A549 (cell line): Measurements from ENCODE around the gene ARHGAP35. TPM values are rescaled to one million over a fixed set of nuclear protein-coding genes. Genes with fewer than 3 reads are reported as not detected.
"Not testable (repeated sequence)": the region's sequence is repeated elsewhere in the genome, so short reads cannot be mapped to it uniquely, and the experiment has no call there.

ENCODE experiments used
- ATAC-seq, 2 experiments: fragments of 200-7000 bp in 1 of 2; fragments of >200 bp in 1 of 2; cut with Nextera tagmentation in 1 of 2; cut with Tn5 transposase in 1 of 2; 3 replicates each; pipeline versions ENCODE4 v1.8.0 to v1.9.1; 2018 to 2020; ENCODE audit warnings: mild to moderate bottlenecking in 1 of 2, moderate library complexity in 1 of 2
- CTCF ChIA-PET: fragments of 300-600 bp; sonication (Branson Sonifier 250); formaldehyde crosslinking; extraction: SDS; loops from one replicate; lab custom pipeline; 2021; ENCODE audit warnings: antibody characterized with exemption, inconsistent platforms; lab: Yijun Ruan, JAX
- POLR2A ChIA-PET: fragments of 350-600 bp; formaldehyde crosslinking; extraction: SDS; loops from one replicate; lab custom pipeline; 2021; ENCODE audit warnings: antibody characterized with exemption, inconsistent platforms; lab: Yijun Ruan, JAX
- DNase-seq, 2 experiments: peaks; one replicate each; pipeline versions ENCODE4 v3.0.0 to v3.0.0-alpha.2; 2011 to 2016; ENCODE audit warnings: low read depth in 1 of 2, low spot score in 1 of 2
- FAIRE-seq: peaks from 2 replicates; lab custom pipeline; 2011; peaks lifted over from hg19 to GRCh38; lab: Jason Lieb, UNC
- H3K27ac ChIP-seq, 2 experiments: fragments of >200 bp; sonication (Bioruptor Twin); formaldehyde crosslinking; 3 replicates each; pipeline ENCODE4 v1.5.1; 2016 to 2017
- H3K4me1 ChIP-seq: fragments of >200 bp; sonication (Bioruptor Twin); formaldehyde crosslinking; 3 replicates; pipeline ENCODE4 v1.6.1; 2016
- H3K4me2 ChIP-seq: fragments of >200 bp; sonication (Bioruptor Twin); formaldehyde crosslinking; 3 replicates; pipeline ENCODE4 v1.6.1; 2016
- H3K4me3 ChIP-seq: fragments of >200 bp; sonication (Bioruptor Twin); formaldehyde crosslinking; 3 replicates; pipeline ENCODE4 v1.5.1; 2016
- H3K9me3 ChIP-seq: fragments of >200 bp; sonication (Bioruptor Twin); formaldehyde crosslinking; 3 replicates; pipeline ENCODE4 v1.6.1; 2016
- BHLHE40 ChIP-seq: IDR thresholded peaks from 2 replicates; pipeline ENCODE4 v1.6.1; 2012; ENCODE audit warnings: low read depth, low read length, inconsistent platforms
- CBX8 ChIP-seq: fragments of 200-600 bp; sonication (generic); IDR thresholded peaks from 2 replicates; pipeline ENCODE4 v1.6.1; 2016
- EHMT2 ChIP-seq: fragments of 200-600 bp; sonication (generic); IDR thresholded peaks from 2 replicates; pipeline ENCODE4 v1.6.1; 2016; ENCODE audit warnings: antibody characterized with exemption, low read depth, mild to moderate bottlenecking, moderate library complexity
- ELK1 ChIP-seq: fragments of 150-350 bp; IDR thresholded peaks from 2 replicates; pipeline ENCODE4 v1.6.1; 2014; ENCODE audit warnings: low read depth, mild to moderate bottlenecking, low read length
- HEYL ChIP-seq: fragments of 250-450 bp; sonication (Bioruptor Pico); IDR thresholded peaks from 2 replicates; pipeline ENCODE4 v1.8.0; 2021; ENCODE audit warnings: mild to moderate bottlenecking, moderate library complexity
- HOXA7 ChIP-seq: fragments of 250-450 bp; sonication (Bioruptor Pico); IDR thresholded peaks from 2 replicates; pipeline ENCODE4 v1.5.0; 2020; ENCODE audit warnings: mild to moderate bottlenecking, moderate library complexity
- HOXB13 ChIP-seq: fragments of 250-450 bp; sonication (Bioruptor Pico); IDR thresholded peaks from 2 replicates; pipeline ENCODE4 v1.5.0; 2020; ENCODE audit warnings: low read depth, mild to moderate bottlenecking, moderate library complexity
- HOXB5 ChIP-seq: fragments of 250-450 bp; sonication (Bioruptor Pico); IDR thresholded peaks from 2 replicates; pipeline ENCODE4 v1.5.0; 2020; ENCODE audit warnings: mild to moderate bottlenecking, moderate library complexity
- KDM5A ChIP-seq: fragments of 200-600 bp; sonication (generic); IDR thresholded peaks from 2 replicates; pipeline ENCODE4 v1.6.1; 2016; ENCODE audit warnings: antibody characterized with exemption, mild to moderate bottlenecking
- POLR2AphosphoS2 ChIP-seq: conservative IDR thresholded peaks from 2 replicates; pipeline ENCODE4 v1.6.1; 2012; ENCODE audit warnings: low read length, improper control_type of control experiment, inconsistent platforms
- RARB ChIP-seq: fragments of 250-450 bp; sonication (Bioruptor Pico); IDR thresholded peaks from 2 replicates; pipeline ENCODE4 v1.8.0; 2021; ENCODE audit warnings: mild to moderate bottlenecking, moderate library complexity
- RNF2 ChIP-seq: fragments of 200-600 bp; sonication (generic); IDR thresholded peaks from 2 replicates; pipeline ENCODE4 v1.6.1; 2016; ENCODE audit warnings: low read depth, mild to moderate bottlenecking, antibody characterized with exemption, moderate library complexity, borderline replicate concordance
- TP53 ChIP-seq: fragments of 250-450 bp; sonication (Bioruptor Pico); IDR thresholded peaks from 2 replicates; pipeline ENCODE4 v1.5.0; 2021; ENCODE audit warnings: mild to moderate bottlenecking, moderate library complexity
- ZSCAN20 ChIP-seq: fragments of 250-450 bp; sonication (Bioruptor Pico); IDR thresholded peaks from 2 replicates; pipeline ENCODE4 v1.8.0; 2022; ENCODE audit warnings: mild to moderate bottlenecking, moderate library complexity
- WGBS: methylation state at CpG from one replicate; pipeline ENCODE4 v1.1.6; 2017; ENCODE audit errors: missing lambda C conversion rate; 5-methylcytosine and 5-hydroxymethylcytosine counted together
- polyA plus RNA-seq, 4 experiments: library from polyadenylated mRNA; depleted of rRNA in 3 of 4; stranded (reverse); fragments of >200 nt; fragmentation: RNase III in 1 of 4; extraction: RNeasy Plus Mini Kit Qiagen cat#74134 plus additional on column Dnase treatment in 1 of 4; gene quantifications; 2 replicates in 3 of 4; 3 replicates in 1 of 4; pipeline ENCODE4 v1.2.3, GENCODE V29; 2011 to 2017
- TF ChIP-seq, protein P1 (sequence below): IDR thresholded peaks from 2 replicates; pipeline ENCODE4 v1.6.1; 2012; ENCODE audit warnings: low read depth, borderline replicate concordance
- TF ChIP-seq, protein P2 (sequence below): fragments of >200 bp; sonication (Bioruptor Twin); formaldehyde crosslinking; IDR thresholded peaks from 3 replicates; pipeline ENCODE4 v1.5.1; 2016
- TF ChIP-seq, protein P3 (sequence below): fragments of >200 bp; sonication (Bioruptor Twin); formaldehyde crosslinking; IDR thresholded peaks from 3 replicates; pipeline ENCODE4 v1.6.1; 2016

Gene ARHGAP35
- polyA plus RNA-seq, 2 of the 4 experiments (the other 2 are of a cell fraction) = 33.3 to 48.5 TPM

GRCh38 chr19:46882034-46882433 is 21.2 kb downstream of the ARHGAP35 start:
- FAIRE-seq (no peak), DNase-seq (no peak), ATAC-seq (no peak)
- Histone ChIP-seq H3K4me1 (peaks cover 67% of the 10 kb centered on the region), H3K4me3 (no peak overlapping the region), H3K9me3 (no peaks in the 10 kb centered on the region), H3K4me2 (no peak overlapping the region), H3K27ac (no peak overlapping the region)
- CTCF ChIA-PET = interaction anchor here (0.6 to 6.0 kb wide), 4 partner anchors 8 to 131 kb away, joined by 3 to 47 read pairs (median 4); no protein-coding TSS in a partner anchor
- POLR2A ChIA-PET = interaction anchor here (1.1 kb wide), 1 partner anchor 9 kb away, joined by 3 read pairs; no protein-coding TSS in a partner anchor
- WGBS = 90% methylated on average over 4 of the region's 4 CpGs
- TF ChIP-seq HEYL (CRISPR knock-in tag) (no peak), HOXB13 (no peak), BHLHE40 (no peak), EHMT2 (no peak), KDM5A (no peak), RARB (CRISPR knock-in tag) (no peak), TP53 (CRISPR knock-in tag) (no peak), HOXA7 (no peak)
- TF ChIP-seq, protein P1, sequence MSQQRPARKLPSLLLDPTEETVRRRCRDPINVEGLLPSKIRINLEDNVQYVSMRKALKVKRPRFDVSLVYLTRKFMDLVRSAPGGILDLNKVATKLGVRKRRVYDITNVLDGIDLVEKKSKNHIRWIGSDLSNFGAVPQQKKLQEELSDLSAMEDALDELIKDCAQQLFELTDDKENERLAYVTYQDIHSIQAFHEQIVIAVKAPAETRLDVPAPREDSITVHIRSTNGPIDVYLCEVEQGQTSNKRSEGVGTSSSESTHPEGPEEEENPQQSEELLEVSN = no peak

DNA sequence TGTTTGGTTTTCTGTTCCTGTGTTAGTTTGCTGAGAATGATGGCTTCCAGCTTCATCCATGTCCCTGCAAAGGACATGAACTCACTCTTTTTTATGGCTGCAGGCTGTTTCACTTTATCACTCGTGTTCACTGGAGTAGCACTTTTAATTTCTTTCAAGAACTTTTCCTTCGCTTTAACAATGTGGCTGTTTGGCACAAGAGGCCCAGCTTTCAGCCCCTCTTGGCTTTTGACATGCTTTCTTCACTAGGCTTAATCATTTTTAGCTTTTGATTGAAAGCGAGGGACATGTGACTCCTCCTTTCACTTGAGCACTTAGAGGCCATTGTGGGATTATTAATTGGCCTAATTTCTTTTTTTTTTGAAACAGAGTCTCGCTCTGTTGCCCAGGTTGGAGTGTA is 22.0 kb downstream of the ARHGAP35 start:
- H3K4me2 ChIP-seq, H3K27ac ChIP-seq, FAIRE-seq, H3K9me3 ChIP-seq, DNase-seq, H3K4me3 ChIP-seq, ATAC-seq, POLR2A ChIA-PET: not testable (repeated sequence)
- H3K4me1 ChIP-seq = peaks cover 65% of the 10 kb centered on the region
- 85% methylated on average over 4 of the region's 4 CpGs for WGBS
- CTCF ChIA-PET = interaction anchor here (0.8 to 4.0 kb wide), 3 partner anchors 9 to 109 kb away, joined by 4 to 28 read pairs (median 6); no protein-coding TSS in a partner anchor

- TF ChIP-seq, protein P2, sequence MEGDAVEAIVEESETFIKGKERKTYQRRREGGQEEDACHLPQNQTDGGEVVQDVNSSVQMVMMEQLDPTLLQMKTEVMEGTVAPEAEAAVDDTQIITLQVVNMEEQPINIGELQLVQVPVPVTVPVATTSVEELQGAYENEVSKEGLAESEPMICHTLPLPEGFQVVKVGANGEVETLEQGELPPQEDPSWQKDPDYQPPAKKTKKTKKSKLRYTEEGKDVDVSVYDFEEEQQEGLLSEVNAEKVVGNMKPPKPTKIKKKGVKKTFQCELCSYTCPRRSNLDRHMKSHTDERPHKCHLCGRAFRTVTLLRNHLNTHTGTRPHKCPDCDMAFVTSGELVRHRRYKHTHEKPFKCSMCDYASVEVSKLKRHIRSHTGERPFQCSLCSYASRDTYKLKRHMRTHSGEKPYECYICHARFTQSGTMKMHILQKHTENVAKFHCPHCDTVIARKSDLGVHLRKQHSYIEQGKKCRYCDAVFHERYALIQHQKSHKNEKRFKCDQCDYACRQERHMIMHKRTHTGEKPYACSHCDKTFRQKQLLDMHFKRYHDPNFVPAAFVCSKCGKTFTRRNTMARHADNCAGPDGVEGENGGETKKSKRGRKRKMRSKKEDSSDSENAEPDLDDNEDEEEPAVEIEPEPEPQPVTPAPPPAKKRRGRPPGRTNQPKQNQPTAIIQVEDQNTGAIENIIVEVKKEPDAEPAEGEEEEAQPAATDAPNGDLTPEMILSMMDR = no peak
- TF ChIP-seq POLR2AphosphoS2 = no peak
- no peak for TF ChIP-seq RNF2
- TF ChIP-seq ELK1 = no peak
- no peak for TF ChIP-seq TP53 (CRISPR knock-in tag)
- TF ChIP-seq, protein P3, sequence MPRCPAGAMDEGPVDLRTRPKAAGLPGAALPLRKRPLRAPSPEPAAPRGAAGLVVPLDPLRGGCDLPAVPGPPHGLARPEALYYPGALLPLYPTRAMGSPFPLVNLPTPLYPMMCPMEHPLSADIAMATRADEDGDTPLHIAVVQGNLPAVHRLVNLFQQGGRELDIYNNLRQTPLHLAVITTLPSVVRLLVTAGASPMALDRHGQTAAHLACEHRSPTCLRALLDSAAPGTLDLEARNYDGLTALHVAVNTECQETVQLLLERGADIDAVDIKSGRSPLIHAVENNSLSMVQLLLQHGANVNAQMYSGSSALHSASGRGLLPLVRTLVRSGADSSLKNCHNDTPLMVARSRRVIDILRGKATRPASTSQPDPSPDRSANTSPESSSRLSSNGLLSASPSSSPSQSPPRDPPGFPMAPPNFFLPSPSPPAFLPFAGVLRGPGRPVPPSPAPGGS = no peak
- TF ChIP-seq, protein P1 = no peak
- no peak for TF ChIP-seq ZSCAN20 (CRISPR knock-in tag)
- TF ChIP-seq HEYL (CRISPR knock-in tag) = no peak
- TF ChIP-seq HOXB5 (CRISPR knock-in tag) = no peak
- no peak for TF ChIP-seq CBX8
- no peak for FAIRE-seq
- H3K4me3 ChIP-seq = no peak overlapping the region
- POLR2A ChIA-PET = no interaction called here
- H3K4me1 ChIP-seq = peaks cover 49% of the 10 kb centered on the region
- no peak for DNase-seq
- 80% methylated on average over 2 of the region's 2 CpGs for WGBS
- H3K27ac ChIP-seq = no peak overlapping the region
- CTCF ChIA-PET = interaction anchor here (0.7 to 4.0 kb wide), 10 partner anchors 11 to 128 kb away, joined by 3 to 28 read pairs (median 5); partner anchors contain the start of gene ARHGAP35
- no peak overlapping the region for H3K4me2 ChIP-seq
- no peaks in the 10 kb centered on the region for H3K9me3 ChIP-seq
- no peak for ATAC-seq
These were observed 24.6 kb downstream of the ARHGAP35 start for GRCh38 chr19:46885411-46885810.
